ENCODE data around the gene TAGLN. TPM values are rescaled to one million over a fixed set of nuclear protein-coding genes. Genes with fewer than 3 reads are reported as not detected.
A peak's percentile ranks its signal among the peaks of the same experiment; 100 is the strongest.

Gene TAGLN
- total and polyA plus RNA-seq, 2 of the 8 experiments (the other 6 are each of a cell fraction or from before 2014, with no cell fraction given): 140 to 300 TPM

DNA sequence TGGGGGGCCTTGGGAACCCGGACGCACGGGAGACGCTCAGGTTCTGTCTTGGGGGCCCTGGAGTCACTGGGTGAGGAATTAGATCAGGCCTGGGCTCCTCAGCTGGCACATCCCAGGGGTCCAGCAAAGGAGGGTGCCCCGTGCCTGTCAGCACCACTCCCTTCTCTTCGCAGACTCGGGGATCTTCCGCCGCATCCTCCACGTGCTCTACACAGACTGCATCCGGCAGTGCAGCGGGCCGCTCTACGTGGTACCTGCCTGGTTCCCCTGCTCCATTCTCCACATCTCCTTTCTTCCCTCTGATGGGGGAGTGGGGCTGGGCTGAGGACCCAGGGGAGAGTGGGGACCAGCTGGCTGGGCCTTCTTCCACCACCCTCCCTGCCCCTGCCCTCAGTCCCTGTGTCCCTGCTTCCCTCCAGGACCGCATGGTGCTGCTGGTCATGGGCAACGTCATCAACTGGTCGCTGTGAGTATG is 6.7 kb upstream of the TAGLN start:
- ChIA-PET CTCF (ENCODE audit: partially characterized antibody) (interaction anchor here (0.9 to 18.7 kb wide), 3 partner anchors 10 to 30 kb away, joined by 3 to 449 read pairs (median 249); partner anchors contain the start of genes PCSK7, RNF214 and SIDT2), POLR2A (ENCODE audit: partially characterized antibody) (interaction anchor here (1.5 to 3.0 kb wide), 3 partner anchors 11 to 13 kb away, joined by 4 to 14 read pairs (median 4); no protein-coding TSS in a partner anchor)
- Histone ChIP-seq H3K27me3 (replicated peaks in 1 of 4; ENCODE audit: control insufficient read depth in 3 of 4, extremely low read depth in 1 of 4, insufficient read depth in 3 of 4, low read length in 3 of 4) (no peaks in the 10 kb centered on the region), H3K4me3 (ENCODE audit: extremely low read depth in 1 of 4, insufficient read depth in 2 of 4, low read depth in 3 of 4, low read length in 4 of 4) (no peak overlapping the region), H3K23ac (ENCODE audit: insufficient read length) (no peak overlapping the region), H2BK15ac (ENCODE audit: low read length) (no peak overlapping the region), H2BK5ac (ENCODE audit: low read depth, low read length) (peak overlapping the region; percentile 39; the same call in 1 of the 2 replicates), H2BK120ac (replicated peaks; ENCODE audit: low read depth, low read length) (no peak overlapping the region), H3K14ac (ENCODE audit: insufficient read length) (no peak overlapping the region), H2AFZ (ENCODE audit: low read length) (no peak overlapping the region), H2BK12ac (ENCODE audit: low read depth, low read length) (no peak overlapping the region), H4K20me1 (replicated peaks in 1 of 2; ENCODE audit: control insufficient read depth in 1 of 2, insufficient read depth in 2 of 2, low read length in 2 of 2) (peaks cover 2 to 3% of the 10 kb centered on the region in 2 experiments), H3K79me1 (ENCODE audit: low read depth, low read length) (no peaks in the 10 kb centered on the region), H3K4me1 (replicated peaks in 1 of 4; ENCODE audit: control insufficient read depth in 3 of 4, insufficient read depth in 4 of 4, low read length in 3 of 4) (no peaks in the 10 kb centered on the region), H3K23me2 (ENCODE audit: low read depth, low read length) (no peaks in the 10 kb centered on the region), H2BK20ac (ENCODE audit: low read length) (no peak overlapping the region), H3K4me2 (ENCODE audit: insufficient read depth in 1 of 2, low read depth in 2 of 2, low read length in 2 of 2) (no peak overlapping the region), H3K9me3 (ENCODE audit: insufficient read depth in 2 of 2, low read depth in 1 of 2, low read length in 1 of 2) (no peaks in the 10 kb centered on the region), H2AK5ac (ENCODE audit: low read depth, low read length) (no peak overlapping the region), H3K18ac (ENCODE audit: extremely low read depth, low read length) (no peak overlapping the region), H3K4ac (replicated peaks; ENCODE audit: insufficient read length, low read depth, low read length) (no peak overlapping the region), H3K27ac (ENCODE audit: low read depth, low read length) (no peak overlapping the region), H3K79me2 (ENCODE audit: control insufficient read depth in 1 of 2, insufficient read depth in 2 of 2, low read length in 2 of 2) (no peaks in the 10 kb centered on the region), H4K8ac (ENCODE audit: extremely low read depth, insufficient read depth, low read length) (no peak overlapping the region), H3K9ac (replicated peaks in 1 of 4; ENCODE audit: extremely low read depth in 1 of 4, low read depth in 3 of 4, low read length in 3 of 4) (no peak overlapping the region), H3K56ac (replicated peaks; ENCODE audit: insufficient read length, low read depth, low read length) (no peak overlapping the region), H3K36me3 (ENCODE audit: control insufficient read depth in 2 of 4, insufficient read depth in 4 of 4, low read length in 3 of 4) (peaks cover 0 to 11% (median 1%) of the 10 kb centered on the region in 4 experiments; a peak in 3 of 8 replicates), H4K91ac (replicated peaks; ENCODE audit: insufficient read length, low read length) (no peak overlapping the region), H4K5ac (ENCODE audit: insufficient read length, low read depth, low read length) (no peak overlapping the region)
- FAIRE-seq: no peak
- WGBS, 2 experiments (ENCODE audit: extremely low coverage in 1 of 2, insufficient coverage in 1 of 2, insufficient read length in 1 of 2, insufficient replicate concordance in 2 of 2, low coverage in 1 of 2, low lambda C conversion rate in 2 of 2, missing lambda C conversion rate in 1 of 2): 92% methylated on average over 10 of the region's 17 CpGs; no CpG with 5 or more reads in 1 of the 2 experiments
- DNase-seq (ENCODE audit: low read depth in 1 of 2, low spot score in 2 of 2): no peak
- TF ChIP-seq MAFK (IDR thresholded peaks at IDR 0.05; ENCODE audit: low read depth, low read length) (no peak), KDM4A (IDR thresholded peaks at IDR 0.05; ENCODE audit: low read depth, low read length, severe bottlenecking) (no peak)
